CD14-positive monocyte (primary cell): ENCODE data around the gene SDE2. TPM values are rescaled to one million over a fixed set of nuclear protein-coding genes. Genes with fewer than 3 reads are reported as not detected.

Source experiments
- DNase-seq, 3 donors: peaks; one replicate each; pipeline ENCODE4 v3.0.0-alpha.2; 2011 to 2022
- H2AFZ ChIP-seq: 2 replicates; pipeline ENCODE4 v1.6.0; 2012; ENCODE audit warnings: mild to moderate bottlenecking, low read depth, low read length, inconsistent platforms; ENCODE audit not compliant: insufficient read depth, poor library complexity, severe bottlenecking
- H3K27ac ChIP-seq, 2 donors: 1 replicate in 1 of 2; 2 replicates in 1 of 2; pipeline ENCODE4 v1.5.1; 2012 to 2013; ENCODE audit warnings: low read length in 2 of 2, control low read depth in 1 of 2, inconsistent platforms in 1 of 2, low read depth in 1 of 2, mild to moderate bottlenecking in 1 of 2
- H3K27me3 ChIP-seq, 2 donors: one replicate each; pipeline versions ENCODE4 v1.6.0 to v1.6.1; 2011 to 2013; ENCODE audit warnings: low read length in 2 of 2; ENCODE audit not compliant: control insufficient read depth in 2 of 2, insufficient read depth in 2 of 2
- H3K36me3 ChIP-seq, 2 donors: replicated peaks in 1 of 2; 1 replicate in 1 of 2; 2 replicates in 1 of 2; pipeline versions ENCODE4 v1.5.1 to v1.6.1; 2012 to 2013; ENCODE audit warnings: low read length in 2 of 2, control low read depth in 1 of 2, inconsistent platforms in 1 of 2, mild to moderate bottlenecking in 1 of 2; ENCODE audit not compliant: insufficient read depth in 2 of 2, control insufficient read depth in 1 of 2
- H3K4me1 ChIP-seq, 2 donors: 1 replicate in 1 of 2; 2 replicates in 1 of 2; pipeline versions ENCODE4 v1.5.1 to v1.6.1; 2012 to 2013; ENCODE audit warnings: low read length in 2 of 2, control low read depth in 1 of 2, inconsistent platforms in 1 of 2, mild to moderate bottlenecking in 1 of 2, moderate library complexity in 1 of 2; ENCODE audit not compliant: insufficient read depth in 2 of 2, control insufficient read depth in 1 of 2
- H3K4me2 ChIP-seq: replicated peaks from 2 replicates; pipeline ENCODE3; 2012; ENCODE audit warnings: low read length, moderate library complexity, mild to moderate bottlenecking; ENCODE audit not compliant: poor library complexity, severe bottlenecking; ENCODE audit errors: extremely low read depth
- H3K4me3 ChIP-seq, 3 experiments: fragments of 200-600 bp in 1 of 3; sonication (generic) in 1 of 3; replicated peaks in 1 of 3; 1 replicate in 2 of 3; 2 replicates in 1 of 3; pipeline ENCODE4 v1.5.1; 2011 to 2013; ENCODE audit warnings: low read length in 3 of 3, mild to moderate bottlenecking in 3 of 3, control low read depth in 2 of 3, low read depth in 2 of 3, inconsistent platforms in 1 of 3, moderate library complexity in 1 of 3
- H3K79me2 ChIP-seq: 2 replicates; pipeline ENCODE4 v1.6.0; 2012; ENCODE audit warnings: mild to moderate bottlenecking, control low read depth, inconsistent platforms, low read length, moderate library complexity; ENCODE audit not compliant: insufficient read depth
- H3K9ac ChIP-seq: 2 replicates; pipeline ENCODE4 v1.6.0; 2017; ENCODE audit warnings: low read length, mild to moderate bottlenecking; ENCODE audit not compliant: insufficient read depth, poor library complexity, severe bottlenecking
- H3K9me3 ChIP-seq, 2 donors: replicated peaks in 1 of 2; 1 replicate in 1 of 2; 2 replicates in 1 of 2; pipeline versions ENCODE4 v1.5.1 to v1.6.1; 2012 to 2013; ENCODE audit warnings: low read length in 2 of 2, control low read depth in 1 of 2; ENCODE audit not compliant: control insufficient read depth in 1 of 2, insufficient read depth in 1 of 2
- H4K20me1 ChIP-seq: 2 replicates; pipeline ENCODE4 v1.6.0; 2012; ENCODE audit warnings: mild to moderate bottlenecking, low read length, control low read depth, moderate library complexity; ENCODE audit not compliant: insufficient read depth
- H3K27ac Mint-ChIP-seq, 7 donors: one replicate each; pipeline ENCODE4 v1.8.0; 2020; ENCODE audit warnings: mild to moderate bottlenecking in 7 of 7, mixed read lengths in 7 of 7, moderate library complexity in 6 of 7, inconsistent platforms in 2 of 7
- H3K27me3 Mint-ChIP-seq, 3 donors: one replicate each; pipeline ENCODE4 v1.8.0; 2021 to 2022; ENCODE audit warnings: low read depth in 3 of 3, mild to moderate bottlenecking in 3 of 3, mixed read lengths in 3 of 3, moderate library complexity in 3 of 3, inconsistent platforms in 1 of 3
- H3K36me3 Mint-ChIP-seq, 2 donors: one replicate each; pipeline ENCODE4 v1.8.0; 2020; ENCODE audit warnings: mixed read lengths in 2 of 2, inconsistent platforms in 1 of 2, mild to moderate bottlenecking in 1 of 2
- H3K4me1 Mint-ChIP-seq: one replicate; pipeline ENCODE4 v1.8.0; 2020; ENCODE audit warnings: mild to moderate bottlenecking, mixed read lengths
- H3K4me3 Mint-ChIP-seq, 2 donors: one replicate each; pipeline ENCODE4 v1.8.0; 2020; ENCODE audit warnings: mild to moderate bottlenecking in 2 of 2, mixed read lengths in 2 of 2, moderate library complexity in 1 of 2
- H3K9me3 Mint-ChIP-seq, 7 donors: one replicate each; pipeline ENCODE4 v1.8.0; 2020 to 2022; ENCODE audit warnings: mixed read lengths in 7 of 7, mild to moderate bottlenecking in 6 of 7, moderate library complexity in 6 of 7, inconsistent platforms in 2 of 7
- CTCF ChIP-seq: fragments of 200-600 bp; IDR thresholded peaks from one replicate; pipeline ENCODE4 v1.8.0; 2022; ENCODE audit warnings: antibody characterized with exemption, mild to moderate bottlenecking
- WGBS: methylation state at CpG from one replicate; pipeline ENCODE4 v1.1.5; 2013; ENCODE audit warnings: missing lambda C conversion rate; ENCODE audit not compliant: insufficient coverage; 5-methylcytosine and 5-hydroxymethylcytosine counted together
- intact Hi-C, 2 donors: fragments of 100-400 bp; cut with micrococcal nuclease; formaldehyde crosslinking; loops; one replicate each; pipeline versions ENCODE4 v1.15.0 to v1.15.1; 2023
- polyA plus RNA-seq, 3 donors: library from polyadenylated mRNA; depleted of rRNA in 1 of 3; unstranded in 2 of 3; stranded (reverse) in 1 of 3; fragments of 300-500 nt in 2 of 3; fragments of >200 nt in 1 of 3; fragmentation: Illumina TruSeq in 2 of 3; gene quantifications; 1 replicate in 2 of 3; 2 replicates in 1 of 3; pipeline ENCODE4 v1.2.3, GENCODE V29; 2012 to 2021

Gene SDE2
- polyA plus RNA-seq, 3 donors: 6.8 to 18.0 (median 8.4) TPM

DNA sequence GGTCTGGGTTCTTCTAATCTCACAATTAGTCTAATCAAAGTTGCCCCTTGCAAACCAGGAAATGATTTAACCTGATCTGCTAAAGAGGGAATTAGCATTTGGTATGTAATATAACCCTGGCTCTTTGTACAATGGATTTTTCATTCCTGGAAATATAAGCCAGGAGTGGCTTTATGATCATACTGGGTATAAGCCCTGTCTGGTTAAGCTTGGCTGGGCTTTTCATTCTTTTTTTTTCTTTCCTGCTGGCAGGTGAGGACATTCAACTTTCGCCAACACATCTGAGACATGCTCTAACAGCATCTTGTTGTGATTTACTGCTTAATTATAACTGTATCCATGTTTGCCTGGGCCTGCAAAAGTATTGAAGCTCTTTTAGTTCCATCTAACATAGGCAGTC, 20.4 kb upstream of the SDE2 start:
- no peaks in the 10 kb centered on the region for H3K27me3 ChIP-seq
- no peak overlapping the region for H3K4me2 ChIP-seq
- H3K4me1 ChIP-seq: peaks cover 9 to 10% of the 10 kb centered on the region in 2 donors
- Mint-ChIP-seq H3K36me3 (no peaks in the 10 kb centered on the region), H3K27ac (no peak overlapping the region), H3K9me3 (peaks cover 0 to 1% (median 0%) of the 10 kb centered on the region in 7 donors), H3K4me3 (no peak overlapping the region), H3K27me3 (peaks cover 0 to 1% (median 1%) of the 10 kb centered on the region in 3 donors), H3K4me1 (peaks cover 11% of the 10 kb centered on the region)
- H3K36me3 ChIP-seq: no peaks in the 10 kb centered on the region
- WGBS: no CpG with 5 or more reads among the region's 1 CpG
- H4K20me1 ChIP-seq: no peaks in the 10 kb centered on the region
- no peak overlapping the region for H2AFZ ChIP-seq
- DNase-seq: no peak
- no peaks in the 10 kb centered on the region for H3K9me3 ChIP-seq
- H3K4me3 ChIP-seq: no peak overlapping the region
- no peaks in the 10 kb centered on the region for H3K79me2 ChIP-seq
- intact Hi-C loops: no loop called here
- TF ChIP-seq CTCF: no peak
- H3K27ac ChIP-seq: no peak overlapping the region
- no peak overlapping the region for H3K9ac ChIP-seq

DNA sequence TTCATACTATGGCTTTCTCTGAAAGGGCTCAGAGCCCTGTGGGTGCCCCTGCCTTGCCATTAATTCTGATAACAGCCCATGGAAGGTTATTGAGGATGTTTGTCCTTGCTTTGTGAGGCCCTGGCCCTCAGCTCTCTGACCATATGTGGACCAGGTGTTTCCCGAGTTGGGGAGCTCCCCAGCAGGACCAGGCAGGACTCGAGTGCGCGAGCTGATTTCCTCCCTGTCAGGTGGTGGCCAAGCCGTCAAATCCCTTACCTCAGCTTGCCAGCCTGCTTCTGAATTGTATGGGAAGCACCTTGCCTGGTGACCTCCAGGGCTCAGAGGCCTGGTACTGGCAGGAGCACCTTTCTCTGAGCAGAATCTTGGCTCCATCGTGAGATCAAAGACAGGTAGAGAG, 17.9 kb upstream of the SDE2 start:
- no peak for DNase-seq
- intact Hi-C loops: no loop called here
- no peak overlapping the region for H3K9ac ChIP-seq
- H3K36me3 ChIP-seq: no peaks in the 10 kb centered on the region
- Mint-ChIP-seq H3K9me3 (peaks cover 0 to 3% (median 0%) of the 10 kb centered on the region in 7 donors), H3K4me1 (peaks cover 14% of the 10 kb centered on the region), H3K4me3 (no peak overlapping the region), H3K27me3 (peaks cover 0 to 1% (median 1%) of the 10 kb centered on the region in 3 donors), H3K36me3 (no peaks in the 10 kb centered on the region), H3K27ac (peak overlapping the region in 2 of 7 donors; percentile 7 to 85)
- H3K27ac ChIP-seq: no peak overlapping the region
- peaks cover 14% of the 10 kb centered on the region in 2 donors for H3K4me1 ChIP-seq
- H3K9me3 ChIP-seq: no peaks in the 10 kb centered on the region
- H3K27me3 ChIP-seq: no peaks in the 10 kb centered on the region
- no peaks in the 10 kb centered on the region for H3K79me2 ChIP-seq
- WGBS: 21% methylated on average over 5 of the region's 6 CpGs
- H3K4me3 ChIP-seq: no peak overlapping the region
- H4K20me1 ChIP-seq: no peaks in the 10 kb centered on the region
- H2AFZ ChIP-seq: peak overlapping the region; percentile 3
- TF ChIP-seq CTCF: no peak
- H3K4me2 ChIP-seq: no peak overlapping the region
